ENCODE data around the gene AARS2. TPM values are rescaled to one million over a fixed set of nuclear protein-coding genes. Genes with fewer than 3 reads are reported as not detected.

Gene AARS2
- total RNA-seq, 2 experiments from 2014 or later: 21.1 to 23.7 TPM

- Mint-ChIP-seq H3K4me1 (no peaks in the 10 kb centered on the region), H3K27me3 (peaks cover 73% of the 10 kb centered on the region), H3K36me3 (no peaks in the 10 kb centered on the region), H3K9me3 (ENCODE audit: low read depth) (no peaks in the 10 kb centered on the region), H3K4me3 (no peak overlapping the region), H3K27ac (no peak overlapping the region)
- ATAC-seq (peak; percentile 50), DNase-seq (no peak)
- CTCF ChIA-PET: no interaction called here
Observed at GRCh38 chr6:44275749-44276648, 37.1 kb downstream of the AARS2 start.

- no peak for ATAC-seq
- CTCF ChIA-PET: no interaction called here
Observed at GRCh38 chr6:44275271-44275748, 37.8 kb downstream of the AARS2 start.

GRCh38 chr6:44273617-44274016 lies 39.5 kb downstream of the AARS2 start:
- CTCF ChIA-PET: interaction anchor here (1.0 to 1.2 kb wide), 2 partner anchors 22 to 64 kb away, joined by 3 read pairs; no protein-coding TSS in a partner anchor
- no peak for DNase-seq
- H3K27me3 Mint-ChIP-seq: peaks cover 72% of the 10 kb centered on the region

More at GRCh38 chr6:44275271-44275748, 37.8 kb downstream of the AARS2 start:
- Mint-ChIP-seq H3K27me3 (peaks cover 67% of the 10 kb centered on the region), H3K36me3 (no peaks in the 10 kb centered on the region), H3K4me1 (no peaks in the 10 kb centered on the region), H3K27ac (no peak overlapping the region), H3K4me3 (no peak overlapping the region), H3K9me3 (ENCODE audit: low read depth) (no peaks in the 10 kb centered on the region)
- no peak for DNase-seq

GRCh38 chr6:44272999-44273566 lies 40.1 kb downstream of the AARS2 start:
- Mint-ChIP-seq H3K9me3 (ENCODE audit: low read depth) (no peaks in the 10 kb centered on the region), H3K36me3 (no peaks in the 10 kb centered on the region), H3K4me3 (no peak overlapping the region), H3K4me1 (peaks cover 15% of the 10 kb centered on the region), H3K27me3 (peaks cover 74% of the 10 kb centered on the region), H3K27ac (no peak overlapping the region)
- DNase-seq: no peak
- CTCF ChIA-PET: interaction anchor here (1.0 to 1.2 kb wide), 2 partner anchors 23 to 65 kb away, joined by 3 read pairs; no protein-coding TSS in a partner anchor
- no peak for ATAC-seq

More at GRCh38 chr6:44273617-44274016, 39.5 kb downstream of the AARS2 start:
- Mint-ChIP-seq H3K4me1 (peaks cover 14% of the 10 kb centered on the region), H3K9me3 (ENCODE audit: low read depth) (no peaks in the 10 kb centered on the region), H3K27ac (no peak overlapping the region), H3K36me3 (no peaks in the 10 kb centered on the region), H3K4me3 (no peak overlapping the region)
- ATAC-seq: no peak

- Mint-ChIP-seq H3K4me1 (peaks cover 20% of the 10 kb centered on the region), H3K27ac (no peak overlapping the region), H3K9me3 (ENCODE audit: low read depth) (no peaks in the 10 kb centered on the region), H3K4me3 (no peak overlapping the region), H3K27me3 (peaks cover 69% of the 10 kb centered on the region), H3K36me3 (no peaks in the 10 kb centered on the region)
- no peak for DNase-seq
- ATAC-seq: no peak
- CTCF ChIA-PET: interaction anchor here (7.0 kb wide), 1 partner anchor 33 kb away, joined by 94 read pairs; no protein-coding TSS in a partner anchor
Observed at GRCh38 chr6:44272529-44272928, 40.6 kb downstream of the AARS2 start.

- Mint-ChIP-seq H3K4me3 (no peak overlapping the region), H3K9me3 (ENCODE audit: low read depth) (no peaks in the 10 kb centered on the region), H3K4me1 (peaks cover 24% of the 10 kb centered on the region), H3K36me3 (no peaks in the 10 kb centered on the region), H3K27ac (no peak overlapping the region), H3K27me3 (peaks cover 63% of the 10 kb centered on the region)
- CTCF ChIA-PET: interaction anchor here (7.0 kb wide), 1 partner anchor 33 kb away, joined by 94 read pairs; no protein-coding TSS in a partner anchor
- DNase-seq (no peak), ATAC-seq (no peak)
Observed at GRCh38 chr6:44271914-44272313, 41.2 kb downstream of the AARS2 start.

GRCh38 chr6:44271406-44271723 lies 41.8 kb downstream of the AARS2 start:
- CTCF ChIA-PET: interaction anchor here (0.6 to 7.0 kb wide), 2 partner anchors 34 to 618 kb away, joined by 3 to 94 read pairs; no protein-coding TSS in a partner anchor
- Mint-ChIP-seq H3K4me1 (peaks cover 29% of the 10 kb centered on the region), H3K9me3 (ENCODE audit: low read depth) (no peaks in the 10 kb centered on the region), H3K27ac (no peak overlapping the region), H3K36me3 (no peaks in the 10 kb centered on the region), H3K4me3 (peak overlapping the region; percentile 28), H3K27me3 (peaks cover 59% of the 10 kb centered on the region)
- ATAC-seq (no peak), DNase-seq (no peak)

- H3K4me3 Mint-ChIP-seq: peak overlapping the region; percentile 28
- no peaks in the 10 kb centered on the region for H3K36me3 Mint-ChIP-seq
- peaks cover 59% of the 10 kb centered on the region for H3K27me3 Mint-ChIP-seq
- H3K27ac Mint-ChIP-seq: no peak overlapping the region
- CTCF ChIA-PET: interaction anchor here (0.6 to 7.0 kb wide), 5 partner anchors 34 to 617 kb away, joined by 3 to 94 read pairs (median 4); partner anchors contain the start of gene AARS2
- H3K4me1 Mint-ChIP-seq: peaks cover 35% of the 10 kb centered on the region
- DNase-seq (no peak), ATAC-seq (peak; percentile 14)
- H3K9me3 Mint-ChIP-seq (ENCODE audit: low read depth): no peaks in the 10 kb centered on the region
Observed at GRCh38 chr6:44270526-44271405, 42.4 kb downstream of the AARS2 start.

- CTCF ChIA-PET: interaction anchor here (0.9 to 7.0 kb wide), 6 partner anchors 35 to 116 kb away, joined by 3 to 94 read pairs (median 4); partner anchors contain the start of gene AARS2
- Mint-ChIP-seq H3K4me1 (peaks cover 37% of the 10 kb centered on the region), H3K27ac (no peak within 1 kb of the TSS), H3K36me3 (no peaks in the 10 kb centered on the region), H3K27me3 (peaks cover 56% of the 10 kb centered on the region), H3K4me3 (peak within 1 kb of the TSS; percentile 28), H3K9me3 (ENCODE audit: low read depth) (no peaks in the 10 kb centered on the region)
- ATAC-seq (no peak), DNase-seq (no peak)
Observed at GRCh38 chr6:44269921-44270525, 43.1 kb downstream of the AARS2 start, which contains the start of gene TMEM151B. TMEM151B (plus strand) TSS chr6:44270450; CDS start chr6:44270743, 293 bp downstream.

GRCh38 chr6:44269178-44269920 lies 43.8 kb downstream of the AARS2 start:
- Mint-ChIP-seq H3K9me3 (ENCODE audit: low read depth) (no peaks in the 10 kb centered on the region), H3K4me3 (no peak overlapping the region), H3K27ac (no peak overlapping the region), H3K4me1 (peaks cover 37% of the 10 kb centered on the region), H3K36me3 (no peaks in the 10 kb centered on the region), H3K27me3 (peaks cover 50% of the 10 kb centered on the region)
- CTCF ChIA-PET: interaction anchor here (1.0 to 7.0 kb wide), 10 partner anchors 9 to 117 kb away, joined by 3 to 94 read pairs (median 14); partner anchors contain the start of genes SLC35B2 and SPATS1
- ATAC-seq (no peak), DNase-seq (no peak)

- CTCF ChIA-PET: interaction anchor here (0.7 to 7.0 kb wide), 25 partner anchors 11 to 198 kb away, joined by 3 to 94 read pairs (median 5); partner anchors contain the start of genes AARS2, HSP90AB1, SLC29A1 and SLC35B2
- H3K9me3 Mint-ChIP-seq (ENCODE audit: low read depth): no peaks in the 10 kb centered on the region
- H3K36me3 Mint-ChIP-seq: peaks cover 6% of the 10 kb centered on the region
- H3K4me1 Mint-ChIP-seq: peaks cover 37% of the 10 kb centered on the region
- peak; percentile 74 for DNase-seq
- no peak overlapping the region for H3K27ac Mint-ChIP-seq
- H3K27me3 Mint-ChIP-seq: peaks cover 40% of the 10 kb centered on the region
- ATAC-seq: no peak
- H3K4me3 Mint-ChIP-seq: no peak overlapping the region
Observed at GRCh38 chr6:44268095-44268628, 45.0 kb downstream of the AARS2 start.

All from activated CD8-positive, alpha-beta memory T cell treated with anti-CD3 and anti-CD28 coated beads, Interleukin-2, amount 10 ng/mL, durations not matched to agents 7 days and 5 days (primary cell).